Fibroblast of the aortic adventitia (primary cell): Measurements from ENCODE around the gene CHMP1A. TPM values are rescaled to one million over a fixed set of nuclear protein-coding genes. Genes with fewer than 3 reads are reported as not detected.

ENCODE experiments used
- DNase-seq: peaks from one replicate; pipeline ENCODE4 v3.0.0-alpha.2; 2010; ENCODE audit warnings: low read depth
- H3K4me3 ChIP-seq: 2 replicates; pipeline ENCODE4 v1.5.1; 2011; ENCODE audit warnings: low read depth, mild to moderate bottlenecking, control low read depth, low read length, moderate library complexity
- total RNA-seq: library from RNA; depleted of rRNA; stranded (reverse); fragments of >200 nt; gene quantifications from 2 replicates; pipeline ENCODE4 v1.2.3, GENCODE V29; 2012; ENCODE audit warnings: low replicate concordance
- TF ChIP-seq, protein P1 (sequence below): IDR thresholded peaks from 2 replicates; pipeline ENCODE4 v1.5.1; 2011; ENCODE audit warnings: mild to moderate bottlenecking, low read length, control low read depth, inconsistent platforms; ENCODE audit not compliant: insufficient read depth

CHMP1A gene
- total RNA-seq, 1 donor, result 80.0 TPM

- DNase-seq, result no peak
- TF ChIP-seq, protein P1, sequence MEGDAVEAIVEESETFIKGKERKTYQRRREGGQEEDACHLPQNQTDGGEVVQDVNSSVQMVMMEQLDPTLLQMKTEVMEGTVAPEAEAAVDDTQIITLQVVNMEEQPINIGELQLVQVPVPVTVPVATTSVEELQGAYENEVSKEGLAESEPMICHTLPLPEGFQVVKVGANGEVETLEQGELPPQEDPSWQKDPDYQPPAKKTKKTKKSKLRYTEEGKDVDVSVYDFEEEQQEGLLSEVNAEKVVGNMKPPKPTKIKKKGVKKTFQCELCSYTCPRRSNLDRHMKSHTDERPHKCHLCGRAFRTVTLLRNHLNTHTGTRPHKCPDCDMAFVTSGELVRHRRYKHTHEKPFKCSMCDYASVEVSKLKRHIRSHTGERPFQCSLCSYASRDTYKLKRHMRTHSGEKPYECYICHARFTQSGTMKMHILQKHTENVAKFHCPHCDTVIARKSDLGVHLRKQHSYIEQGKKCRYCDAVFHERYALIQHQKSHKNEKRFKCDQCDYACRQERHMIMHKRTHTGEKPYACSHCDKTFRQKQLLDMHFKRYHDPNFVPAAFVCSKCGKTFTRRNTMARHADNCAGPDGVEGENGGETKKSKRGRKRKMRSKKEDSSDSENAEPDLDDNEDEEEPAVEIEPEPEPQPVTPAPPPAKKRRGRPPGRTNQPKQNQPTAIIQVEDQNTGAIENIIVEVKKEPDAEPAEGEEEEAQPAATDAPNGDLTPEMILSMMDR, result peak; percentile 75
- H3K4me3 ChIP-seq, result no peak overlapping the region
Measured at GRCh38 chr16:89615596-89616090, 41.9 kb downstream of the CHMP1A start.

DNA sequence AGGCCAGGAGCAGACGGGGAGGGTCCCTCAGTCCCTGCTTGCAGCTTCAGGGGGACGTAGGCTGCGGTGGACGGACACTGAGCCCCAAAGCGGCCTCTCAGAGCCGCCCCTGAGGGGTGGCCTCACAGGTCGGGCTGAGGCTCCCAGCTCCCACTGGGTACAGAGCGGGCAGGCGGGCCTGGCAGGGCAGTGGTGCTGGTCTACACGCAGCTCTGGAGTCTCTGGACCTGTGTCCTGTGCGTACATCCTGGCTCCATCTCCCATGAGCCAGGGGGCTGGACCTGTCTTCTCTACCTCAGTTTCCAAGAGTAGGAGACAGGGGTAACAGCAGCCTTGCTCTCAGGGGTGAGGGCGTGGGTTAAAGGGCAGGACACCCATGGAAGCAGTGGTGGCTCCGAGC lies 42.3 kb downstream of the CHMP1A start:
- H3K4me3 ChIP-seq, result no peak overlapping the region
- TF ChIP-seq, protein P1, result no peak
- no peak for DNase-seq

DNA sequence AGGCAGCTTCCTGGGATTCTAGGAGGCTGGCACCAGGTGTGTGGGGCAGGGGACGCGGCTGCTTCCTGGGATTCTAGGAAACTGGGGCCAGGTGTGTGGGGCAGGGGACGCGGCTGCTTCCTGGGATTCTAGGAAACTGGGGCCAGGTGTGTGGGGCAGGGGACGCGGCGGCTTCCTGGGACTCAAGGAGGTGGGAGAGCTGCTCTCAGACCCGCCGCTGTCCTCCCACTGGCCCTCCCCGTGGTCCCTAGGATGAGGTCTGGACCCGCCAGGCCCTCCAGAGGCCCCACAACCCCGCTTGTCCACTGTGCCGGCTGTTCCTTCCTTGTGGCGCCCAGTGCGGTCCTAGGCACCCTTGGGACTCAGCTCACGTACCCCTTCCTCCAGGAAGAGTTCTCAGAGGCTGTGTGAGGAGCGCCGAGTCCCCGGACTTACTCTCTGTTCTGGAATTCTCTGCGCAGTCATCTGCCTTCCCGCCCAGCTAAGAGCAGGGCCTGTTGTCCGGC lies 43.5 kb downstream of the CHMP1A start:
- no peak for DNase-seq
- TF ChIP-seq, protein P1, result no peak

DNA sequence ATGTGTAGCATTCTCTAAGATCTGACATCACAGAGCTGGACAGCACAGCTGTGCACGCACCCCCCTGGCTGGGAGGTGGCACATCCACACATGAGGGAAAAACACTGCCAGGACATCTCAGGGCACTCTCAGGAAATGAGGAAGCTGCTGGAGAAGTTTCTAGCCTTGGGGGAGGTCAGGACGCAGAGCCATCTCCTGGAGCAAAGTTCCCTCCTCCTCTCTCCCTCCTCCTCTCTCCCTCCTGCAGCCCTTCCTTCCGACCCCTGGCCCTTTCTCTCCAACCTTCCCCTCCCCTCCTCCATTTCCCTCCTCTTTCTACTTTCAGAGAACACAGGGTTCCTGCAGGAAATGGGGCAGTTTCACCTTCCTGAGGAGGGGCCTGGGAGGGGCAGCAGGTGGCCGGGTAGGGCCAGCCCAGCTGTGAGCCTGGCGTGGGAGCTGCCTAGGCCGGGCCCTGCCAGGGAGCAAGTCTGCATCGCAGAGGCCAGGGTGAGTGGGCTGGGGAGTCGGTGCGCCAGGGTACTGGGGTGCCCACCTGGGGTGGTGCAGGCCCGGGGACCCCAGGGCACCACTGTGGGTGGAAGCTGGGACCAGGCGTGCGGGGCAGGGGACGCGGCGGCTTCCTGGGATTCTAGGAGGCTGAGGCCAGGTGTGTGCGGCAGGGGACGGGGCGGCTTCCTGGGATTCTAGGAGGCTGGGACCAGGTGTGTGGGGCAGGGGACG lies 44.1 kb downstream of the CHMP1A start, which contains the start of gene DPEP1:
TSS of gene DPEP1 (plus strand) at position 412 of the 723 bp plus-strand sequence. CDS start 16,769 bp downstream, outside the sequence.
- TF ChIP-seq, protein P1, result no peak
- DNase-seq, result no peak
- no peak within 1 kb of the TSS for H3K4me3 ChIP-seq

More for the DNA sequence above, 43.5 kb downstream of the CHMP1A start:
- H3K4me3 ChIP-seq, result no peak overlapping the region

GRCh38 chr16:89612415-89613166 lies 44.9 kb downstream of the CHMP1A start:
- no peak for DNase-seq
- TF ChIP-seq, protein P1, result no peak
- H3K4me3 ChIP-seq, result no peak overlapping the region

GRCh38 chr16:89610108-89610453 lies 47.4 kb downstream of the CHMP1A start:
- H3K4me3 ChIP-seq, result no peak overlapping the region
- TF ChIP-seq, protein P1, result no peak
- DNase-seq, result no peak
